ENCODE data around the gene GPC2. TPM values are rescaled to one million over a fixed set of nuclear protein-coding genes. Genes with fewer than 3 reads are reported as not detected.
A peak's percentile ranks its signal among the peaks of the same experiment; 100 is the strongest.

Gene GPC2
- total RNA-seq, 3 donors from 2014 or later, result 3.4 to 6.2 (median 5.1) TPM

DNA sequence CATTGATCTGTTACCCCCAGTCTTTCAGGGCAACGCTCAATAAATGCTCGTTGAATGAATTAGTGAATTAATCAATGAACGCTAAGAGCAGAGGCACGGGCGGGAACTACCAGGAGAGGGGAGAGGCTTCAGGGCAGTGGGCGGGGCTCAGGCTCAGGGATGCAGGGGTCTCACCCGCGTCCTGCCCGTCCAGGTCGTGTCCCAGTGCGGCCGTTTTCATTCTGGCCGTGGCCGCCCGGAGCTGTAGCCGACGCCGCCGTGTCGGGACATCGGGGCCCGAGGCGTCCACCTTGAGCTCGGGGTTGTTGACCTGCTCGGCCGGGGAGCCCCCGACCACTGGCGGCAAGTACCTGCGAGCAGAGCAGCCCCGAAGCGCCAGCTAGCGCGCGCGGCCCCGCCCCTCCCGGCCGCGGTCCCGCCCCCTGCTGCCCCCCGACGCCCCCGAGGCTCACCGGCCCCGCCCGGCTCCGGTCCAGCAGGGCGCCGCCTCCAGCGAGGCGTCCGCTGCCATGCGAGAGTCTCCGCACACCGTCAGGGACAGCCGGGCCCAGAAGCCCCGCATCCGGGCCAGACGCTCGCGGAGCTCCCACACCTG, 6.0 kb downstream of the GPC2 start:
- intact Hi-C loops (cut with DNase I, micrococcal nuclease), result no loop called here
- Histone ChIP-seq H3K36me3 (ENCODE audit: low read depth) (no peaks in the 10 kb centered on the region), H3K9me3 (no peaks in the 10 kb centered on the region), H3K4me1 (ENCODE audit: low read depth) (peaks cover 21% of the 10 kb centered on the region), H3K4me3 (no peak overlapping the region)
- TF ChIP-seq CTCF (IDR thresholded peaks at IDR 0.05), result no peak
- DNase-seq (peak in 2 of 3 donors; percentile 63 to 67), ATAC-seq (peak; percentile 43)

DNA sequence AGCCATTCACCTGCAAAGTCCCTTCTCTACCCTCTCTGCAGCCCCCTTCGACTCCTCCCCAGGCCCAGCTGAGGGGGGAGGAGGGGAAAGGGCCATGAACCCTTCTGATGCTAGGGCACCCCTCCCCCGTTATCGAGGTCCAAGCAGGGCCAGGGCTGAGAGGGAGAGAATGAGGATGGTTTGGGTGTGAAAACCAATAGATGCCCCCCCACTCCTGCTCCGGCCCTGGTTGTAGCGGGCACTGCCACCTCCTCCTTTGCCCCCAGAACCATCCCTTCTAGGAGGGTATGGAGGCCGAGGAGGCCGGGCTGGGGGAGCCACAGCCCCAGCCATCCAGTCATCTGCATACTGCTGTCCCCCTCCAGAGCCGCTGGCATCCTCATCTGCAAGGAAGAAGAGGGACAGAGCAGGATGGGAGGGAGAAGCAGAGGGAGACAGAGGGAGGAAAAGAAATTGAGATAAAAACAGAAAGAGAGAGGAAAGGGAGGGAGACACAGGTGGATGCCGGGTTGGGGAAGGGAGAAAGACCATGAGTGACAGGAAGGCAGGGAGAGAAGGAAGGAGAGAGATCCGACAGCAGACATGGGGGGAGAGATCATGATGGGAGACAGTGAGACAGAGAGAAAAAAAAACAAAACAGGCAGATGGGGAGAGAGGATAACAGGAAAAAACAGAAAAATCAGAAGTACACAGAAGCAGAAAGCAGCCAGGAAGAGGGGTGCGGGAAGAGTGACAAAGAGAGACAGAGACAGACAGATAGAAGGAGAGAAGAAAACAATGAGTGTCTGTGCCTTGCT, 6.9 kb downstream of the GPC2 start:
- Histone ChIP-seq H3K36me3 (ENCODE audit: low read depth) (no peaks in the 10 kb centered on the region), H3K4me1 (ENCODE audit: low read depth) (peaks cover 21% of the 10 kb centered on the region), H3K9me3 (no peaks in the 10 kb centered on the region), H3K4me3 (no peak overlapping the region)
- intact Hi-C loops (cut with DNase I, micrococcal nuclease), result no loop called here
- ATAC-seq (no peak), DNase-seq (no peak)
- TF ChIP-seq CTCF (IDR thresholded peaks at IDR 0.05), result no peak

GRCh38 chr7:100169147-100169850, 7.9 kb downstream of the GPC2 start:
- intact Hi-C loops (cut with DNase I, micrococcal nuclease), result no loop called here
- ATAC-seq (no peak), DNase-seq (no peak)
- Histone ChIP-seq H3K9me3 (no peaks in the 10 kb centered on the region), H3K36me3 (ENCODE audit: low read depth) (no peaks in the 10 kb centered on the region), H3K4me3 (no peak overlapping the region), H3K4me1 (ENCODE audit: low read depth) (peaks cover 21% of the 10 kb centered on the region)
- no peak for TF ChIP-seq CTCF (IDR thresholded peaks at IDR 0.05)

DNA sequence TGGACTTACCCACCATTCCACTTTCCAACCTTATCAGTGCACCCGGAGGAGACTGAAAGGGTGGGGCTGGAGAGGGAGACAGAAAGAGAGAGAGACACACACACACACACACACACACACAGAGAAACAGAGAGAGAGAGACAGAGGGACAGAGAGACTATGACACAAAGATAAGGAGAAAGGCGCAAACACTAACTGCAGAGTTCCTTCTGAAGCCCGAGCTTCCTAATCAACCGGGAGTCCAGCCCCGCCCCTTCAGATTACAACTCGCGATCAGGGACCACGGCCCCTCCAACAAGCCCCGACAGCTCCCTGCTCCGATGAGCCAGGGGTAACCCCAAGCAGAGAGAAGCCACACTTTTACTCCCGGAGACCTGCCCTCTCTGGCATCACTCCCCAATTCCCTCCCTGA, 9.3 kb downstream of the GPC2 start:
- intact Hi-C loops (cut with DNase I, micrococcal nuclease), result no loop called here
- DNase-seq (peak in 2 of 3 donors; percentile 60 to 62), ATAC-seq (peak; percentile 58)
- H3K4me1 ChIP-seq (ENCODE audit: low read depth), result peaks cover 27% of the 10 kb centered on the region
- no peak for TF ChIP-seq CTCF (IDR thresholded peaks at IDR 0.05)
- no peak overlapping the region for H3K4me3 ChIP-seq
- no peaks in the 10 kb centered on the region for H3K9me3 ChIP-seq
- no peaks in the 10 kb centered on the region for H3K36me3 ChIP-seq (ENCODE audit: low read depth)

GRCh38 chr7:100166970-100167911, 9.9 kb downstream of the GPC2 start:
- Histone ChIP-seq H3K4me1 (ENCODE audit: low read depth) (peaks cover 28% of the 10 kb centered on the region), H3K36me3 (ENCODE audit: low read depth) (no peaks in the 10 kb centered on the region), H3K4me3 (no peak overlapping the region), H3K9me3 (no peaks in the 10 kb centered on the region)
- peak; percentile 23 for ATAC-seq
- intact Hi-C loops (cut with DNase I, micrococcal nuclease), result no loop called here
- TF ChIP-seq CTCF (IDR thresholded peaks at IDR 0.05), result no peak
- no peak for DNase-seq

Data from mucosa of descending colon (tissue), 3 donors.